Keratinocyte (primary cell): Measurements from ENCODE around the gene MAVS.
"Not testable (repeated sequence)": the region's sequence is repeated elsewhere in the genome, so short reads cannot be mapped to it uniquely, and the experiment has no call there.

ENCODE experiments used
- EZH2 ChIP-seq: IDR thresholded peaks from one replicate; pipeline ENCODE4 v1.6.1; 2012; ENCODE audit warnings: inconsistent platforms, mild to moderate bottlenecking, low read length, moderate library complexity
- TF ChIP-seq, protein P1 (sequence below), 3 experiments: IDR thresholded peaks in 1 of 3; conservative IDR thresholded peaks in 1 of 3; optimal IDR thresholded peaks in 1 of 3; 2 replicates in 2 of 3; 3 replicates in 1 of 3; pipeline versions ENCODE3 to v1.5.1; 2011; ENCODE audit warnings: low read length in 3 of 3, mild to moderate bottlenecking in 3 of 3, moderate library complexity in 2 of 3, control low read depth in 1 of 3, inconsistent platforms in 1 of 3; ENCODE audit not compliant: insufficient read depth in 2 of 3; ENCODE audit errors: extremely low read depth in 1 of 3

DNA sequence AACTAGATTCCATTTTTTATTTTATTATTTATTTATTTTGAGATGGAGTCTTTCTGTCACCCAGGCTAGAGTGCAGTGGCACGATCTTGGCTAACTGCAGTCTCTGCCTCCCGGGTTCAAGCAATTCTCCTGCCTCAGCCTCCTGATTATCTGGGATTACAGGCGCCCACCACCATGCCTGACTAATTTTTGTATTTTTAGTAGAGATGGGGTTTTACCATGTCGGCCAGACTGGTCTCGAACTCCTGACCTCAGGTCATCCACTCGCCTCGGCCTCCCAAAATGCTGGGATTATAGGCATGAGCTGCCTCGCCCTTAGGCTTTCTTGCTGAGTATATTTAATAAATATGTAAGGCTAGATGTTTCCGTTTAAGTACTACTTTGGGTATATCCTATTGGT is 51.5 kb downstream of the MAVS start:
- TF ChIP-seq, protein P1, sequence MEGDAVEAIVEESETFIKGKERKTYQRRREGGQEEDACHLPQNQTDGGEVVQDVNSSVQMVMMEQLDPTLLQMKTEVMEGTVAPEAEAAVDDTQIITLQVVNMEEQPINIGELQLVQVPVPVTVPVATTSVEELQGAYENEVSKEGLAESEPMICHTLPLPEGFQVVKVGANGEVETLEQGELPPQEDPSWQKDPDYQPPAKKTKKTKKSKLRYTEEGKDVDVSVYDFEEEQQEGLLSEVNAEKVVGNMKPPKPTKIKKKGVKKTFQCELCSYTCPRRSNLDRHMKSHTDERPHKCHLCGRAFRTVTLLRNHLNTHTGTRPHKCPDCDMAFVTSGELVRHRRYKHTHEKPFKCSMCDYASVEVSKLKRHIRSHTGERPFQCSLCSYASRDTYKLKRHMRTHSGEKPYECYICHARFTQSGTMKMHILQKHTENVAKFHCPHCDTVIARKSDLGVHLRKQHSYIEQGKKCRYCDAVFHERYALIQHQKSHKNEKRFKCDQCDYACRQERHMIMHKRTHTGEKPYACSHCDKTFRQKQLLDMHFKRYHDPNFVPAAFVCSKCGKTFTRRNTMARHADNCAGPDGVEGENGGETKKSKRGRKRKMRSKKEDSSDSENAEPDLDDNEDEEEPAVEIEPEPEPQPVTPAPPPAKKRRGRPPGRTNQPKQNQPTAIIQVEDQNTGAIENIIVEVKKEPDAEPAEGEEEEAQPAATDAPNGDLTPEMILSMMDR (optimal IDR thresholded peaks at IDR 0.05 in 1 of 3, IDR thresholded peaks at IDR 0.05 in 1 of 3, conservative IDR thresholded peaks at IDR 0.05 in 1 of 3; ENCODE audit: extremely low read depth in 1 of 3, insufficient read depth in 2 of 3, low read length in 3 of 3): not testable (repeated sequence)
- not testable (repeated sequence) for TF ChIP-seq EZH2
